ENCODE data around the gene CACNA2D1.

CACNA2D1 gene

GRCh38 chr7:82317257-82317721 is 126.3 kb downstream of the CACNA2D1 start:
- no peak for ATAC-seq
- TF ChIP-seq CREB5 (CRISPR knock-in tag; IDR thresholded peaks at IDR 0.05; ENCODE audit: low read depth) (no peak), ZFP3 (CRISPR knock-in tag; IDR thresholded peaks at IDR 0.05) (no peak)

- ATAC-seq = no peak
Observed at GRCh38 chr7:82313269-82313668, 130.3 kb downstream of the CACNA2D1 start.

More at GRCh38 chr7:82313269-82313668, 130.3 kb downstream of the CACNA2D1 start:
- TF ChIP-seq CSDC2 (CRISPR knock-in tag; IDR thresholded peaks at IDR 0.05) (no peak), ZNF70 (CRISPR knock-in tag; IDR thresholded peaks at IDR 0.05) (0 out of 2 replicates have a peak, but pooled peaks have one; percentile 21), ESRRG (CRISPR knock-in tag; IDR thresholded peaks at IDR 0.05) (no peak), TSHZ2 (CRISPR knock-in tag; IDR thresholded peaks at IDR 0.05) (peak; percentile 88), ZNF565 (CRISPR knock-in tag; conservative IDR thresholded peaks at IDR 0.05; ENCODE audit: low read depth) (no peak), ZNF8 (CRISPR knock-in tag; IDR thresholded peaks at IDR 0.05) (no peak), ARNTL (CRISPR knock-in tag; IDR thresholded peaks at IDR 0.05; ENCODE audit: borderline replicate concordance, low read depth) (no peak), ZFP30 (CRISPR knock-in tag; IDR thresholded peaks at IDR 0.05) (no peak), ISL1 (CRISPR knock-in tag; IDR thresholded peaks at IDR 0.05) (no peak), RARB (CRISPR knock-in tag; IDR thresholded peaks at IDR 0.05) (no peak), ZFP3 (CRISPR knock-in tag; IDR thresholded peaks at IDR 0.05) (no peak), PPARA (CRISPR knock-in tag; IDR thresholded peaks at IDR 0.05; ENCODE audit: borderline replicate concordance) (no peak), BACH2 (CRISPR knock-in tag; IDR thresholded peaks at IDR 0.05; ENCODE audit: borderline replicate concordance) (no peak), CREB5 (CRISPR knock-in tag; IDR thresholded peaks at IDR 0.05; ENCODE audit: low read depth) (no peak), SNAI2 (CRISPR knock-in tag; IDR thresholded peaks at IDR 0.05) (no peak), OSR1 (CRISPR knock-in tag; IDR thresholded peaks at IDR 0.05) (no peak), TCF4 (CRISPR knock-in tag; IDR thresholded peaks at IDR 0.05; ENCODE audit: borderline replicate concordance) (peak; percentile 66; the same call in 1 of the 2 replicates), ZC3H10 (CRISPR knock-in tag; IDR thresholded peaks at IDR 0.05) (no peak), GLIS3 (CRISPR knock-in tag; IDR thresholded peaks at IDR 0.05) (no peak), TOX (CRISPR knock-in tag; IDR thresholded peaks at IDR 0.05; ENCODE audit: borderline replicate concordance) (no peak)
- TF ChIP-seq, protein P1, sequence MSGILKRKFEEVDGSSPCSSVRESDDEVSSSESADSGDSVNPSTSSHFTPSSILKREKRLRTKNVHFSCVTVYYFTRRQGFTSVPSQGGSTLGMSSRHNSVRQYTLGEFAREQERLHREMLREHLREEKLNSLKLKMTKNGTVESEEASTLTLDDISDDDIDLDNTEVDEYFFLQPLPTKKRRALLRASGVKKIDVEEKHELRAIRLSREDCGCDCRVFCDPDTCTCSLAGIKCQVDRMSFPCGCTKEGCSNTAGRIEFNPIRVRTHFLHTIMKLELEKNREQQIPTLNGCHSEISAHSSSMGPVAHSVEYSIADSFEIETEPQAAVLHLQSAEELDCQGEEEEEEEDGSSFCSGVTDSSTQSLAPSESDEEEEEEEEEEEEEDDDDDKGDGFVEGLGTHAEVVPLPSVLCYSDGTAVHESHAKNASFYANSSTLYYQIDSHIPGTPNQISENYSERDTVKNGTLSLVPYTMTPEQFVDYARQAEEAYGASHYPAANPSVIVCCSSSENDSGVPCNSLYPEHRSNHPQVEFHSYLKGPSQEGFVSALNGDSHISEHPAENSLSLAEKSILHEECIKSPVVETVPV (CRISPR knock-in tag; IDR thresholded peaks at IDR 0.05) = no peak
- TF ChIP-seq, protein P2, sequence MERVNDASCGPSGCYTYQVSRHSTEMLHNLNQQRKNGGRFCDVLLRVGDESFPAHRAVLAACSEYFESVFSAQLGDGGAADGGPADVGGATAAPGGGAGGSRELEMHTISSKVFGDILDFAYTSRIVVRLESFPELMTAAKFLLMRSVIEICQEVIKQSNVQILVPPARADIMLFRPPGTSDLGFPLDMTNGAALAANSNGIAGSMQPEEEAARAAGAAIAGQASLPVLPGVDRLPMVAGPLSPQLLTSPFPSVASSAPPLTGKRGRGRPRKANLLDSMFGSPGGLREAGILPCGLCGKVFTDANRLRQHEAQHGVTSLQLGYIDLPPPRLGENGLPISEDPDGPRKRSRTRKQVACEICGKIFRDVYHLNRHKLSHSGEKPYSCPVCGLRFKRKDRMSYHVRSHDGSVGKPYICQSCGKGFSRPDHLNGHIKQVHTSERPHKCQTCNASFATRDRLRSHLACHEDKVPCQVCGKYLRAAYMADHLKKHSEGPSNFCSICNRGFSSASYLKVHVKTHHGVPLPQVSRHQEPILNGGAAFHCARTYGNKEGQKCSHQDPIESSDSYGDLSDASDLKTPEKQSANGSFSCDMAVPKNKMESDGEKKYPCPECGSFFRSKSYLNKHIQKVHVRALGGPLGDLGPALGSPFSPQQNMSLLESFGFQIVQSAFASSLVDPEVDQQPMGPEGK (CRISPR knock-in tag; IDR thresholded peaks at IDR 0.05; ENCODE audit: borderline replicate concordance) = no peak
- TF ChIP-seq, protein P3, sequence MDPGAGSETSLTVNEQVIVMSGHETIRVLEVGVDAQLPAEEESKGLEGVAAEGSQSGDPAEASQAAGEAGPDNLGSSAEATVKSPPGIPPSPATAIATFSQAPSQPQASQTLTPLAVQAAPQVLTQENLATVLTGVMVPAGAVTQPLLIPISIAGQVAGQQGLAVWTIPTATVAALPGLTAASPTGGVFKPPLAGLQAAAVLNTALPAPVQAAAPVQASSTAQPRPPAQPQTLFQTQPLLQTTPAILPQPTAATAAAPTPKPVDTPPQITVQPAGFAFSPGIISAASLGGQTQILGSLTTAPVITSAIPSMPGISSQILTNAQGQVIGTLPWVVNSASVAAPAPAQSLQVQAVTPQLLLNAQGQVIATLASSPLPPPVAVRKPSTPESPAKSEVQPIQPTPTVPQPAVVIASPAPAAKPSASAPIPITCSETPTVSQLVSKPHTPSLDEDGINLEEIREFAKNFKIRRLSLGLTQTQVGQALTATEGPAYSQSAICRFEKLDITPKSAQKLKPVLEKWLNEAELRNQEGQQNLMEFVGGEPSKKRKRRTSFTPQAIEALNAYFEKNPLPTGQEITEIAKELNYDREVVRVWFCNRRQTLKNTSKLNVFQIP (CRISPR knock-in tag; IDR thresholded peaks at IDR 0.05; ENCODE audit: borderline replicate concordance, low read depth) = no peak

Data from SK-N-SH treated with all-trans-retinoic acid at 6 μM for 48 hours (cell line).